GM21447 (cell line): ENCODE results near the gene GAL3ST1.
"Not testable (repeated sequence)": the region's sequence is repeated elsewhere in the genome, so short reads cannot be mapped to it uniquely, and the experiment has no call there.

Experiments
- ATAC-seq: cut with Tn5 transposase; IDR thresholded peaks from one replicate; pipeline ENCODE4 v1.9.1; 2021; ENCODE audit not compliant: unreplicated experiment

GAL3ST1 gene

DNA sequence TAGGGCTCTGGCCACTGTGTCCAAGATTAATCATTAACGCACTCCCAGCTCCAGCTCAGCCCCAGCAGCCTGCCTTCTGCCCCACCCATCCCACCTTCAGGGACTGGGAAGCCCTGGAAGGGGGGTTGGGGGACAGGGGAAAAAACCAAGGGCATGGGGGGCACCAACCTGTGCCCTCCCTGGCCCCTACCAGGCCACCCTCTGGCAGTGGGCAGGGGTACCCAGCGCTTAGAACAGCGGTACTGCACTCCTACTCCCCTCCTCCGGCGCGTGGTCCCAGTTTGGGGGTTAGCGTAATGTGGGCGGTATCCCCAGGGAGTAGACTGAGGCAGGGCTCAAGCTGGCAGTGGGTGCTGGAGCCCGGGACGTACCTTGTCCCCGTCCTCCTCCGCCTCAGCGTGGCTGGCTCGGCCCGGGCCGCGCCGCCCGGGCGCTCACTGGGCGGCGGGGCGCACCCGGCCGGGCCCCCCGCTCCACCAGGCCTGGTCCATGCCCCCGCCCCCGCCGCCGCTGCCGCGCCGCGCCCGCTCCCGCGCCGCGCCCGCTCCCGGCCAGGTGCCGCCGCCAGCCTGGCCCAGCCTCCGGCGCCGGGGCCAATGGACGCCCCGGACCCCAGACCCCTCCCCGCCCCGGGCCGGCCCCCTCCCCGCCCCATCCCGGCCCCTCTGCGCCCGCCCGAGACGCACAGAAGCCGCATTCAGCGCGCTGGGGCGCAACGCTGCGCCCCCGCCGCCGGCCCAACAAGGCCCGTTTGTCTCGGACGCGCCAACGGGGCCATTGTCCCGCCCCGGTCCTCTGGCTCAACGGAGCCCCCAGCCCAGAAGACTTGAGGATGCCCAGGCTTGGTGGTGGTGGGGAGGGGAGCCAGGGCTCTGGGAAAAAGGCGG is at the start of gene GAL3ST1:
GAL3ST1 (minus strand) TSS at position 571 of the 887 bp plus-strand sequence. CDS start 17,273 bp downstream, outside the sequence.
- no peak for ATAC-seq

- ATAC-seq: not testable (repeated sequence)
Observed at GRCh38 chr22:30619909-30620308, 45.4 kb upstream of the GAL3ST1 start.

DNA sequence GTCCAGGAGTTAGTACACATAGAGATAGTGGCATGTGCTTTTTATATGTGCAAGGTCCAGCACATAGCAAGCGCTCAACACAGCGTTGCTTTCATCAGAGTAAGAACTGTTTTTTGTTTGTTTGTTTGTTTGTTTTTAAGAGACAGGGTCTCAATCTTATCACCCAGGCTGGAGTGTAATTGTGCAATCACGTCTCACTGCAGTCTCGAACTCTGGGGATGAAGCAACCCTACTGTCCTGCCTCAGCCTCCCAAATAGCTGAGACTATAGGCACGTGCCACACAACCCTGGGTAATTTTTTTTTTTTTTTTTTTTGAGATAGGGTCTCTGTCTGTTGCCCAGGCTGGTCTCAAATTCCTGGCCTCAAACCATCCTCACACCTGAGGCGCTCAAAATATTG is 43.4 kb upstream of the GAL3ST1 start:
- ATAC-seq: no peak

GRCh38 chr22:30615543-30615954 is 41.1 kb upstream of the GAL3ST1 start:
- no peak for ATAC-seq

- ATAC-seq: no peak
Observed at GRCh38 chr22:30614879-30615278, 40.4 kb upstream of the GAL3ST1 start.

DNA sequence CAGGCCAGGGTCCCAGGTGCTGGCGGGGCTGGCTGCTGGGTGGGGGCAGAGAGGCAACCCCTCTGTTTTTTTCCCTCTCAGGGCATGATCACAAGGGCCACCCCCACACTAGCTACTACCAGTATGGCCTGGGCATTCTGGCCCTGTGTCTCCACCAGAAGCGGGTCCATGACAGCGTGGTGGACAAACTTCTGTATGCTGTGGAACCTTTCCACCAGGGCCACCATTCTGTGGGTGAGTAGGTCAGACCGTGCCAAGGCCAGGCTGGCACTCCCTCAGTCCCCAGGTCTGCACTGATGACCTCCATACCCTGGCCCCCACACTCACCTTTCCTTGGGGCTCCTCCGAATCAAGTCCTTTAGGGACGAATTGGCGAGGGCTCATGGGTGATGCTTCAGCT is 39.8 kb upstream of the GAL3ST1 start:
- no peak for ATAC-seq

GRCh38 chr22:30612789-30613188 is 38.3 kb upstream of the GAL3ST1 start:
- ATAC-seq: no peak

GRCh38 chr22:30611197-30611596 is 36.7 kb upstream of the GAL3ST1 start:
- ATAC-seq: no peak

DNA sequence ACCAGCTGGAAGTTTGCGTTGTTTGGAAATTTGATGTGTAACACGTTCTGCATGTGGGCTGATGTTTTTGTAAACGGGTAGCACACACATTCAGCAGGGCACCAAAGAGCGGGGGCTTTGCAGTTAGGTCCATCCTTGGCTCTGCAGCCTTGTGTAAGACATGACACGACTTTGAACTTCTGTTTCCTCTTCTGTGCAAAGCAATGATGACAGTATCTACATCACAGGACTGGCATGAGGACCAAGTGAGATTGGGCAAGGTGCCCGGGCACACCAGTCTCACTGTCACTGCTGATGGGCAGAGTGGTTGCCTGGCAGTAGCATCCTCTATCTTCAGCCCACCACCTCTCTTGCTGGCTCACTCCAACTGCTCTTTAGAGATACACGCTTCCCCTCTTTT is 35.8 kb upstream of the GAL3ST1 start:
- ATAC-seq: no peak

- peak; percentile 47 for ATAC-seq
Observed at GRCh38 chr22:30609260-30610185, 35.1 kb upstream of the GAL3ST1 start.

DNA sequence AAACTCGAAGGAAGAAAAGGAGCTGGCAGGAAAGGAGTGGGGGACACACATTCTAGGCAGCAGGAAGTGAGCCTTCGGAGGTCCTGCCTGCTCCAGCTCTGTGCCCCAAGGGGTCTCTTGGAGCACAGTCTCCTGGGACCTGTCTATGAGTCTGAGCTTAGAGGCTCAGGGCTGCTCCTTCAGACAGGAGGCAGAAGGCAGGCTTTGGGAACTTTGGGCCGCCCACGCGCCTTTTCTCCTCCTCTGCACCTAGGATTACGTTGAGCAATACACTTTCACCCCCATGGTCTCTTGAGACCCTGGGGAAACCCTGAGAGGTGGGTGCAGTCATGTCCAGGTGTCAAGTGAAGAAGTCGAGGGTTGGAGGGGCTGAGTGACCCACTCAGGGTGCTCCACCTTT is 33.5 kb upstream of the GAL3ST1 start:
- ATAC-seq: no peak

DNA sequence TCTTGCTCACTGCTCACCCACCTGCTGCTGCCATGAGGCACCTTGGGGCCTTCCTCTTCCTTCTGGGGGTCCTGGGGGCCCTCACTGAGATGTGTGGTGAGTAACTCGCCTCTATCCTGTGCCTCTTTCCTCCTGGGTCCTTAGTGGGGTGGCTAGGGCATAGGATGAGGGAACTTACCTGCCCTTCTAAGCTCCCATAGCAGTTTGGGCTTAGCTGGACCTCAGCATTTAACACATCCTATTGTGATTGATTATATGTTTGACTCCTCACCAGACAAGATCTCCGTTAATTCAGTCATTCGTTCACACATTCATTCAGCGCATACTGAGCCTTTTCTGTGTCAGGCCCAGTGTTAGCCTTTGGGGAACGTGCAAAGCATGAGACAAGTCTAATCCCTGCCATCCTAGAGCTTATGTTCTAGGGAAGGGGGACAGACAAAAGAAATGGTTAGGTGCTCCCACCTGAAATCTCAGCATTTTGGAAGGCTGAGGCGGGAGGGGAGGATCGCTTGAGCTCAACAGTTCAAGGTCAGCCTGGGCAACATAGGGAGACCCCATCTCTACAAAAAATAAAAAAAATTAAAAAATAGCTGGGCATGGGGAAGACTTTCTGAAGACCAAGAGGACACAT is 33.0 kb upstream of the GAL3ST1 start:
- no peak for ATAC-seq

DNA sequence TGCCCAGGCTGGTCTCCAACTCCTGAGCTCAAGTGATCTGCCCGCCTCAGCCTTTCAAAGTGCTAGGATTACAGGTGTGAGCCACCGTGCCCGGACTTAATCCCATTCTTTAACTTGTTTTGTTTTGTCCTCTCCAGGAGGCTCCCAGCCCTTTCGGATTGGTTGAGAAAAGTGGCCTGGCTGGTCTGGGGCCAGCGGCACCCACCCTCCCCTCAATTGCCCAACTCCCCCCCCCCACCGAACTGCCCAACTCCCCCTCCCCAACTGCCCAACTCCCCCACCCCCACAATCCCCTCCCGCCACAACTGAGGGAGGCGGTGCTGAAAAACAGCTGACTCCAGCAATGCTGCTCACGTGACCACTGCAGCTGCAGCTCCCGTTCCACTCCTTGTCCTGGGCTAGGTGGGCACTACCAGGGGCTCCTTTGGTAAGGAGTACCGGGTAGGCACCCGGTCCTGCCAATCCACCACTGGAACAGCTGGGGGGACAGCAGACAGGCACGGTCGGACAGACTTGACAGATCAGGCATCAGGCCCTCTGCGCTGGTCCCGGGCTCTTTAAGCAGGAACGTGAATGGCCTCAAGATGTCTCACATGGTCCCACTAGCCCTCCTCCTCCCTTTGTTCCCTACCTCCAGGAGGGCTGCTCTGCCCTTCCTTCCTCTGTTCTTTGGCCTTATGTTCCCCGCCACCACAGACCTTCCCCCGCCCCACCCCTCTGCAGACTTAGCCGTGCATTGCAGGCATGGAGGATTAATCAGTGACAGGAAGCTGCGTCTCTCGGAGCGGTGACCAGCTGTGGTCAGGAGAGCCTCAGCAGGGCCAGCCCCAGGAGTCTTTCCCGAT is 32.2 kb upstream of the GAL3ST1 start, which contains the start of gene TCN2:
TCN2 (plus strand) TSS at position 720 of the 845 bp plus-strand sequence. CDS start 158 bp downstream, outside the sequence.
- ATAC-seq: peak; percentile 45

DNA sequence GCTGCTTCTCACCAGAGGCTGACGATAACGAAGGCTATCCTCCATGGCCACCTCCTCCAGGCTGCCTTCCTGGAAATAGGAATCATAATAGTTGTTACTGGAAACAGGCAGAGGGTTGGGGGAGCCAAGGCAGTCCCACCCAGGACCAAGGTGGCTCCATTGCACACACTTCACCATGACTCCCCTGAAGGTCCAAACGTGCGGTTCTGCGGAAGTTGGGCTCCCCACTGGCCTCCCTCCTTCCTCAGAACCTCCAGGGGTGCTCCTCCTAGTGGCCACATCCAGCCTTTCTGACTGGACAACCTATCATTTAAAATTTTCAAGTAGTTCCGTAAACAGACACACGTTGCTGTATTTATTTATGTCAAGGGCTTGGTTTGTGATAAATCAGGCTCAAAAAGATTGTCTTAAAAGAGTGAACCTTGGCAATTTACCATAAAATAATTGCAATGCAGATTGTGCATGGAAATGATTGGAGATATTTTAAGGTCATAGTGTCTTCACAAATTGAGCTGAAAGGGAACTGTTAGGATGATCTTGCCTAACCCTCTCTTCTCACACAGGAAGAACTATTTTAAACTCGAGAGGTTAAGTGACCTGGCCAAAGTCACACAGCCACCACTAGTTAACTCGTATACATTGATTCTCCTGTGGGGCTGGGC is 31.1 kb upstream of the GAL3ST1 start:
- ATAC-seq: no peak

DNA sequence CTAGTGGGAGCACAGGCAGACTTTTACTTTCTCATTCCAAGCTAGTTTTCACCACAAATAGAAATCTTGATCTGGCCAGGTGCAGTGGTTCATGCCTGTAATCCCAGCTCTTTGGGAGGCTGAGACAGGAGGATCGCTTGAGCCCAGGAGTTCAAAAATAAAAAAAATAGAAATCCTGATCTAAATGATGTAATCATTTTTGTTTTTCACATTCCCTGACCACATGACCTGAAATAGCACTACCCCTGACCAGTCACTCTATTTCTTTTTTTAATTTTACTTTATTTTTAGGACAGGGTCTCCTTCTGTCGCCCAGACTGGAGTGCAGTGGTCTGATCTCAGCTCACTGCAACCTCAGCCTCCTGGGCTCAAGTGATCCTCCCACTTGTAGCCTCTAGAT is 30.3 kb upstream of the GAL3ST1 start:
- ATAC-seq: no peak

DNA sequence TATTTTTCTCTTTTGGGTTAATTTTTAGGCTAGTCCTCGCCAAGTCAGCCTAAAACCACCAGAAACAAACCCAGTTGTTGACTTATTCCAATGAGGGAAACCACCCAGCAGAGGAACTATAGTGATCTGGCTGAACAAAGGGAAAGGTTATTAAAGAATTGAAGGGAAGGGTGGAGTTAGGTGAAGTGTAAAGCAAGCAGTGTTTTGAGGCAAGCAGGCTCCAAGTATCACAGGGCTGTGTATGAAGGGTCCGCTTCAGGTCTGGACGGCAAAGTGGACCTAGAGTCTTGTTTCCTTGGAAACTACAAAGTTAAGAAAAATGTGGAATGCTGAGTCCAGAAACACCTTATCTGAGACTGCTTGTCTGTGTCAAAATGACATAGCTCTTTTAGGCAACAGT is 29.3 kb upstream of the GAL3ST1 start:
- no peak for ATAC-seq

GRCh38 chr22:30602049-30602448 is 27.6 kb upstream of the GAL3ST1 start:
- ATAC-seq: no peak

GRCh38 chr22:30601464-30601863 is 27.0 kb upstream of the GAL3ST1 start:
- no peak for ATAC-seq

GRCh38 chr22:30600921-30601320 is 26.5 kb upstream of the GAL3ST1 start:
- ATAC-seq: no peak

DNA sequence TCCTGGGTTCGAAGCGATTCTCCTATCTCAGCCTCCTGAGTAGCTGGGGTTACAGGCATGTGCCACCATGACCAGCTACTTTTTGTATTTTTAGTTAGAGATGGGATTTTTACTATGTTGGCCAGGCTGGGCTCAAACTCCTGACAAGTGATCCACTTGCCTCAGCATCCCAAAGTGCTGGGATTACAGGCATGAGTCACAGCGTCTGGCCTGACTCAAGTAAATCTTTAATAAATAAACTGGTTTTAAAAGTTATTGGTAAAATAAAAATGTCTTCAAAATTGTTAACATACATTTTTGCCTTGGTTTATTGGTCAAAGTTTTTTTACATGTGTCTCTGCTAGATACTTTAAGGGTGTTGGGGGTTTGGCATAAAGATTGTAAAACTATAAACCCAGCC is 24.5 kb upstream of the GAL3ST1 start:
- ATAC-seq: no peak
